Measurements from ENCODE around the gene ZDHHC5.

Gene ZDHHC5, protein sequence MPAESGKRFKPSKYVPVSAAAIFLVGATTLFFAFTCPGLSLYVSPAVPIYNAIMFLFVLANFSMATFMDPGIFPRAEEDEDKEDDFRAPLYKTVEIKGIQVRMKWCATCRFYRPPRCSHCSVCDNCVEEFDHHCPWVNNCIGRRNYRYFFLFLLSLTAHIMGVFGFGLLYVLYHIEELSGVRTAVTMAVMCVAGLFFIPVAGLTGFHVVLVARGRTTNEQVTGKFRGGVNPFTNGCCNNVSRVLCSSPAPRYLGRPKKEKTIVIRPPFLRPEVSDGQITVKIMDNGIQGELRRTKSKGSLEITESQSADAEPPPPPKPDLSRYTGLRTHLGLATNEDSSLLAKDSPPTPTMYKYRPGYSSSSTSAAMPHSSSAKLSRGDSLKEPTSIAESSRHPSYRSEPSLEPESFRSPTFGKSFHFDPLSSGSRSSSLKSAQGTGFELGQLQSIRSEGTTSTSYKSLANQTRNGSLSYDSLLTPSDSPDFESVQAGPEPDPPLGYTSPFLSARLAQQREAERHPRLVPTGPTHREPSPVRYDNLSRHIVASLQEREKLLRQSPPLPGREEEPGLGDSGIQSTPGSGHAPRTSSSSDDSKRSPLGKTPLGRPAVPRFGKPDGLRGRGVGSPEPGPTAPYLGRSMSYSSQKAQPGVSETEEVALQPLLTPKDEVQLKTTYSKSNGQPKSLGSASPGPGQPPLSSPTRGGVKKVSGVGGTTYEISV

GRCh38 chr11:57667736-57668433, at the start of gene ZDHHC5:
Gene ZDHHC5 (plus strand): TSS chr11:57668114. CDS start chr11:57673091, 4,977 bp downstream.
- peak; percentile 99 for DNase-seq

DNA sequence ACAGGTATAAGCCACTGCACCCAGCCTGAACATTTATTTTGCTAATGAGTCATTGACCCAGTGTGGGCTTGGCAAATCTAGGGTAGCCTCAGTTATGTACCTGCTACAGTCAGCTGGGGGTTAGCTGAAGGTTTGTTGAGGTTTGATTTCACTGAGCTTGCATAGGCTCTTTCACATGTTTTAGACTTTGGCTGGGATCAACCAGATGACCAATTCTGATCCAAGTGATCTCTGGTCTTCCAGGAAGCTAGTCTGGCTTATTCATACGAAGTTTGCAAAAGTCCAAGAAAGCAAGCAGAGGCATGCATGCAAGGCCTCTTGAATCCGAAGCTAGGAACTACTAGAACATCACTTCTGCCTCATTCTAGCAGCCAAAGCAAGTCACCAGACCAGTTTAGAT, 49.5 kb upstream of the ZDHHC5 start:
- DNase-seq: no peak

- no peak for DNase-seq
These were observed 48.6 kb upstream of the ZDHHC5 start for GRCh38 chr11:57619331-57619730.

GRCh38 chr11:57620467-57620866, 47.4 kb upstream of the ZDHHC5 start:
- DNase-seq: no peak

DNA sequence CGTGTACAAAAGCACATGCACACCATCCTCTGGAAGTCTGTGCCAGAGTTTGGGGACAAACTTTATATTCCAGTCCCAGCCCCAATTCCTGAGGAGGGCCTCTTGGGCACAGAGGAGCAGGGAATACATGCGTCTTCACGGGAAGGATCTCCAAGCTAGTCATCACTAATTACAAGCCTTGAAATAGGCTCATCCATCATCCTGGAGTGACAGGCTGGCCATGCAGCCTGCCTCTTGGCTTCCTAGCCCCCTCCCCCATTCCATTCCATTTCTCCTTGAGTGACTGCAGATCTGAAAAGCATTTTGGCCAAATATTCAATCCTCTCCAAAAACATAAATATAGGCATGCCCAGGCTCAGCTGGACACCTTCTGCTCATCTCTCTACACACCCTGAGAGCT, 45.7 kb upstream of the ZDHHC5 start:
- DNase-seq: no peak

- DNase-seq: no peak
These were observed 43.0 kb upstream of the ZDHHC5 start for GRCh38 chr11:57624864-57625263.

DNA sequence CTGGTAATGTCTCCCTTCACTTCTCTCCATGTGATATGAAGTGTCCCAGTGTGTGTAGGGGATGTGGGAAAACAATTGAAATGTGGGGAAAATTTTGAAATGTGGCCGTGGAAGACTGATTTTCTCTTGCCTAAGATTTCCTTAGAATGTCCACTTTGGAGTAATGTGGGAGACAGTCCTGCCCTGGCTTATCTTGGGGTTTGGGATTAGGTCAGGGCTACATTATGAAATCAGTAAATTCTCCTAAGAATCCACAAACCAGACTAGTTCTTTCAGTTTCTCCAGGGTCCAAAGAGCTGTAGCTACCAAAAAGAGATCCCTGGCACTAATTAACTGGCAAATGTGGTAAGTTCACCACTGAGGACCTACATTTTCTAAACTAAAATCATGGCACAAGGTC, 41.0 kb upstream of the ZDHHC5 start:
- DNase-seq: no peak

- no peak for DNase-seq
These were observed 37.7 kb upstream of the ZDHHC5 start for GRCh38 chr11:57630171-57630570.

DNA sequence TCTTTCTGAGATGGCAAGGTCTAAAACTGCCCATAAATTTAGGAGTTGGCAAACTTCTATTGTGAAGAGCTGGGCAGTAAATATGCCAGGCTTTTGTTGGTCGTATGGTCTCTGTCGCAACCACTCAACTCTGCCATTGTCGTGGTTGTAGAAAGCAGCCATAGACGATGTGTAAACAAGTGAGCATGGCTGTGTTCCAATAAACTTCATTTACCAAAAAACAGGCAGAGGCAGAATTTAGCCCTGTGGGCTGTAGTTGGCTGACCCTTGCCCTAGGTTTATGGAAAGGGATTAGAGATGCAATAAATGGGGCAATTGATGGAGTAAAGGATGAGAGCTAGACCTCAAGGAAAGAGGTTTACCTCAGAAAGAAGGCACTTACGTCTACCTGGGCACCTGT, 35.8 kb upstream of the ZDHHC5 start:
- DNase-seq: no peak

DNA sequence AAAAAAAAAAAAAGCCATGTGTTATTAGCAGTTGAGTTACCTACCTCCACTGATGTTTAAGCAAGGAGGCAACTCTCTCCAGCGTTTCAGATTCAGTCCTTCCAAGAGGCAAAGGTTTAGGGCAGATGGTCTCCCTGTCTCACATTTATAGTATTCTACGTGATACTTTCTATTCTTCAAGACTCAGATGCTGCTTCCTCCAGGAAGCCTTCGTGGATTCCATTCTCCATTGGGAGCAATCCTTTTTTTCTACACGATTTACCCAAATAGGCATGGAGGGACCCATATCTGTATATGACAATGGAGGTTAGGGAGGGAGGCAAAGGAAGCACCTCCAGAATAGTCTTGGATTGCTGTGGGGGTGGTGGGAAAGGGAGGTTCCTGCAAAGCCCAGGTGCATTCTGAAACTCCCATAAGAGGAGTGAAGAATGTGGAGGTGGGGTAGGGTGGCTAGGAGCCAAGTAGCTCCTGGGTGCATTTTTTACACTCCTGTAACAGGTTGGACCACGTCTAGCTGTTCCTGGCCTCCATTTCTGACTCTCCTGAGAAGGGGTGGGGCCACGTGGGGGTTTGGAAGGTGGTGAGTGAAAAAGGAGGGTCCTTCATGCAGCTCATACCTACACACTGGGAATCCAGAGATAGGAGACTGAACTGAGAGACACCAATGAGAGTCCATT, 34.4 kb upstream of the ZDHHC5 start:
- no peak for DNase-seq

DNA sequence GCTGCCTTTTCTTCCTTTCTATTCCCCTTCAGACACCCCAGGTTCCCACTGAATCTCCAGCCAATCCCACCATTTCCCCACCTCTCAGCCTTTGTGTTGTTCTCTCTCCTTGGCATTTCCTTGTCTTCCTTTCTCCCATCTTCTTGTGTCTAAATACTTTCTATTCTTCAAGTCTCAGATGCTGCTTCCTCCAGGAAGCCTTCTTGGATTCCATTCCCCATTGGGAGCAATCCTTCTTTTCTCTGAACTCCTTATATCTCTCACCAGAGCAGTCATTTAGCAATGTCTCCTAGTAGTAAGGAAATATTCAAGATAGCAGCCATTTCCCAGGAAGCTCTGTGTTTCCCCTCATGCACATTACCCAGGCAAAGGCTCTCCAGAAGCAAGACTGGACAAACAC, 33.6 kb upstream of the ZDHHC5 start:
- DNase-seq: no peak

DNA sequence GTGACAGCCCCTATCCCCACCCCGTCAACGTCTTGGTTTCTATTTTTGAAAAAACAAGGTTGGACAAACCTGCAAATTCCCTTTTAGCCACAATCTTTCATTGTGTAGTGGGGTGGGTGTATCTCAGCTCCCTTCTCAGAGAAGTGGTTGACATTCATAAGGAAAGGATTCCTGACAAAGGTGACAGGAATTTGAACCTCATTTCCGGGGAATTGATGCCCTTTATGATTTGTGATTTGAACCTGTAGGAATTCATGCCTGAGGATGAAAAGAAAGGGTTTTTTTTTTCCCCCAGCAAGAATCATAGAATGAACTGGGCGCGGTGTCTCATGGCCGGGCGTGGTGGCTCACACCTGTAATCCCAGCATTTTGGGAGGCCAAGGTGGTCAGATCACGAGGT, 32.7 kb upstream of the ZDHHC5 start:
- DNase-seq: no peak

DNA sequence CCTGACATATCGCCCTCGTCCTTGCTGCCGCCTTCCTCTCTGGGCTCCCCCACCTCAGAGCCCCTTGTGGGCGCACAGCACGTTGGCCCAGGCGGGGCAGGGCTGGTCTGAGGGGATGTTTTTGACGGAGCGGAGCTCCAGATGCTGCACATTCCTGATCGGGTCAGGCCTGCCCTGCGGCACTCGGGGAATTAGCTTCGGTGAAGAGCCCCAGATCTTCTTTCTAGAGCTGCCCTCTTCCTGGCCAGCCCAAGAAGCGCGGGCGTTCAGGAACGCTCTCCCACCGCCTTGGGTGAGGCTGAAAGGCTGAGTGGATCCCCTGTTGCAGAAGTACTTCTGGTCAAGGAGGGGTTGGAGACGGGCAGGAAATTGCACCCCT, 30.3 kb upstream of the ZDHHC5 start:
- DNase-seq: no peak

DNA sequence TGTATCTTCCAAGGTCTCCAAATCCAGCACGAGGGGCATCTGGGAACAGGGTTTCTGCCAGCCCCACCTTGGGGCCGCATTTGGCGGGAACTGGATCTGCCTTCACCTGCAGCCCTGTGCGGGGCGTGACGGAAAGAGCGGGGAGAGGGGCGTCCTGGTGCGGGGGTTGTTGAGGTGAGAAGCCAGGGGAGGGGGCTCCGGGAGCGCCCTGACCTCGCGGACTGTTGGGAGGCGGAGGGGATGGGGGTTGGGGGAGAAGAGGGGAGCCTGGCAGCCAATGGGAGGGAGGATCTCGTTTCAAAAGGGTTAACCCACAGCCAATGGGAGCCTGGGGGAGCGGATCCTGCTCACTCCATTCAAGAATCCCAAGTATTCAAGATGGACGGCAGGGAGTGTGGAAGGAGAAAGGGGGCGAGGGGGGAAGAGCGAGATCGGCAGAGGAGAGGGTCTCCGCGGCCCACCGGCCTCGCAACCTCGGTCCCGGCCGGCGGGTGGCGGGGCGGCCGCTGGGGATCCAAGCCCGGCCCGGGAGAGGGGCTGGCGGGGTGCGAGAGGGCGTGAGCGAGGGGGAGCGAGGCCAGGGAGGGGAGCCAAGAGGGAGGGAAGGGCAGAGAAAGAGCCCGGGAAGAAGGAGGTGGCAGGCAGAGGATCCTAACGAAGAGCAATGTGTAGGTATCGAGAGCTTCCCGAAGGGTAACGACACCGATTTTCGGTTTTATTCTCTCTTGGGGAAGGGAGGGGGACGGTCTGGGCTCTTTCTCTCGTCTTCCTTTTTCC, 29.7 kb upstream of the ZDHHC5 start:
- DNase-seq: peak; percentile 60

DNA sequence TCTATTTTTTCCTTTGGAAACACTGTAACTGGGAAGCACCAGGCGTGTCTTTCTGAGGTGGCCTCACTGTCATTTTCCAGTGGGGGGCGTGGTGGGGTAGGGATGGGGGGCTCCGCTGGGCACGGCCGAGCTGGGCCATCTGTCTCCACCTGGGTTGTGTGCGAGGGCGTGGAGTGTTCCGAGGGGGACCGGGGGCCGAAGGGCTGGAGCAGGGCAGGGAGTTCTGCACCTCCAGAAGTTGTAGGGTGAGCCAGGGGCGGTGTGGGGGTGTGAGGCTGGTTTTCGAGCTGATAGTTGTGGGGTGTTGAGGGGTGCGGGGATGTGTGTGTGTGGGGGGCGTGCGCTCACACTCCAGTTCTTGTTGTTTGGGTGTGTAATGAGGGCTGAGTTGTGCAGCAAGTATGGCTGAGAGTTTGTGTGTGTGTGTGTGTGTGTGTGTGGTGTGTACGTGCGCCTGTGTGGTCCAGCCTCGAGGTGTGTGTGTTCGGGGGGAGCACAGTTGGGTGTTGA, 29.0 kb upstream of the ZDHHC5 start:
- no peak for DNase-seq

DNA sequence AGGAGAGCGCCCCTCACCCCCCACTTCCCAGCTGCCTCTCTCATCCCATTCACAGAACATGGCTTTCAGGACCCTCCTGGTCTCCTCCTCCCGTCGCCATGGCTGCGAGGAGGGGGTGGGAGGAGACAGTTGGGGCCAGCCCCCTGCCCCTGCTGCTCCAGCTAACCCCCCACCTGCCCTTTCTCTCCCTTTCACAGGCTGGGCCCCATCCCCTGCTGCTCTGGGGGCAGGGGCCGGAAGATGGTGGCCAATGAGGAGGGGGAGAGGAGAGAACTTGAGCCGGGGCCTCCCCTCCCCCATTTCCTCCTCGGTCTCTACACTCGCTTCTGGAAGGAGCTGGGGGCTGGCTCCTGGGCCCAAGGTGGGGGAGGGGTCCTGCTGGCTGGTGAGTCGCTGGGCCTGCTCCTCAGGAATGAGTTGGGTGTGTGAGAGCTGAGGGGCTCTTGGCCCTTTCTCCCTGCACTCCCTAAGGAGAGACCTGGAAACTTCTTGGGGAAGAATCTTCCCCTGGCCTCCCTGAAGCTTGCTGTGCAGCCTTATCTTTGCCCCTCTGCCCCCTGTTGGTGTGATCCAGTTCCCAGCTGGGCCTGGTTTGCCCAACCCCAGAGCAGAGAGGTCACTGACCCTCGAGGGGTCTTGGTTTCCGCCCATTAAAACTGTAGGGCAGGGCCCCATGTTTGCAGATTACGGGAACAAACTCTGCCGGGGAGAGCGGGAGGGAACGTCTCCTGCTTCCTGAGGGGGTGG, 28.4 kb upstream of the ZDHHC5 start:
- no peak for DNase-seq

DNA sequence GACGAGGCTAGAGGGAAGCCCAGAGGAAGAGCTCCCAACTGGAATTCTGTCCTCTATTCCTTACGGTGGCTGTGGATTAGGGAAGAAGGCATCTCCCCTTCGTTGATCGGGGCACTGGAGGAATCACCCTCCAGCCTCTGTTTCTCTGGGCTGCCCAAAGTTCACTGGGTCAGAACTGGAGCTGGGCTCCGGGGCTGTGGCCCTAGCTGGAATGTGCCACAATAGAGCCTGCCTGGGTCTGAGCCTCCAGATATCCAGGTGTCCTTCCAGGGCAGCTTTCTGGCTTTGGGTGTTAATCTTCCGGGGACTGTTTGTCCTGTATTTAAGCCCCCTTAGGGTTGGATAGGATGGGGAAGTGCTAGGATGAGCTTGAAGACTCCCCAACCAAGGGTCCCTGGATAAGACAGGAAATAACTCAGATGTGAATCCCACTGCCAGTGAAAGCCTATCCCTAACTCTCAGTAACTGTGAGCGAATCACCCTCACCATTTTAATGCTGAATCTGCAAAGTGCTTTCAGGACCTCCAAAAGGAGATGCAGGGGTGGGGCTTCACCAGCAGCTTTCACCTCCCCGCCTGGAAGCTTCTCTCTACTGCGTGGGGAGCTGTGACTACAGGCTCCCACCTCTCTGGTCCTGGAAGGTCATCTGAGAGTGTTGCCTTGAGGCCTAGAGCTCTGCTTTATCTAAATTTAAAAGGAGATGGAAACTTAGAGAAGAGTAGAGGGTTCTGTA, 27.7 kb upstream of the ZDHHC5 start:
- no peak for DNase-seq

- DNase-seq: no peak
These were observed 26.7 kb upstream of the ZDHHC5 start for GRCh38 chr11:57641011-57641807.

- DNase-seq: no peak
These were observed 24.1 kb upstream of the ZDHHC5 start for GRCh38 chr11:57643802-57644201.

Measured in activated CD8-positive, alpha-beta memory T cell treated with anti-CD3 and anti-CD28 coated beads, Interleukin-2, amount 50 U/mL, for 48 hours (primary cell).